Endodermal cell (in vitro differentiated cells): ENCODE results near the gene CACNA2D4. TPM values are rescaled to one million over a fixed set of nuclear protein-coding genes. Genes with fewer than 3 reads are reported as not detected.

Experiments used
- DNase-seq: peaks from one replicate; pipeline ENCODE4 v3.0.0-alpha.2; 2017
- H3K27ac ChIP-seq: 2 replicates; pipeline ENCODE4 v1.5.1; 2013; ENCODE audit warnings: mild to moderate bottlenecking, low read depth, low read length, moderate library complexity
- H3K27me3 ChIP-seq: 2 replicates; pipeline ENCODE4 v1.6.1; 2013; ENCODE audit warnings: mild to moderate bottlenecking, low read length, moderate library complexity; ENCODE audit not compliant: insufficient read depth, control insufficient read depth, poor library complexity, severe bottlenecking
- H3K36me3 ChIP-seq: 2 replicates; pipeline ENCODE4 v1.7.0; 2013; ENCODE audit warnings: mild to moderate bottlenecking, low read length, moderate library complexity; ENCODE audit not compliant: control insufficient read depth, insufficient read depth
- H3K4me1 ChIP-seq: one replicate; pipeline ENCODE4 v1.7.0; 2013; ENCODE audit warnings: low read length; ENCODE audit not compliant: control insufficient read depth, insufficient read depth
- H3K4me3 ChIP-seq: 2 replicates; pipeline ENCODE4 v1.5.1; 2013; ENCODE audit warnings: mild to moderate bottlenecking, low read length, moderate library complexity
- H3K9ac ChIP-seq: 2 replicates; pipeline ENCODE4 v1.6.1; 2013; ENCODE audit warnings: mild to moderate bottlenecking, low read length, moderate library complexity; ENCODE audit not compliant: poor library complexity, severe bottlenecking; ENCODE audit errors: extremely low read depth
- H3K9me3 ChIP-seq: 2 replicates; pipeline ENCODE4 v1.6.1; 2013; ENCODE audit warnings: mild to moderate bottlenecking, low read length, moderate library complexity; ENCODE audit not compliant: control insufficient read depth
- H3K27ac Mint-ChIP-seq: 2 replicates; pipeline ENCODE4 v1.8.0; 2020; ENCODE audit warnings: mixed read lengths
- H3K27me3 Mint-ChIP-seq: 2 replicates; pipeline ENCODE4 v1.8.0; 2021; ENCODE audit warnings: mild to moderate bottlenecking, mixed read lengths; ENCODE audit not compliant: insufficient read depth
- H3K36me3 Mint-ChIP-seq: 2 replicates; pipeline ENCODE4 v1.8.0; 2020; ENCODE audit warnings: low read depth, mixed read lengths
- H3K4me1 Mint-ChIP-seq: 2 replicates; pipeline ENCODE4 v1.8.0; 2020; ENCODE audit warnings: mixed read lengths
- H3K4me3 Mint-ChIP-seq: 2 replicates; pipeline ENCODE4 v1.8.0; 2020; ENCODE audit warnings: mild to moderate bottlenecking, moderate library complexity, mixed read lengths
- H3K9me3 Mint-ChIP-seq: 2 replicates; pipeline ENCODE4 v1.8.0; 2020; ENCODE audit warnings: mild to moderate bottlenecking, mixed read lengths
- CTCF ChIP-seq: fragments of 200-600 bp; sonication (generic); conservative IDR thresholded peaks from 2 replicates; pipeline ENCODE4 v1.5.0; 2021; ENCODE audit warnings: antibody characterized with exemption, mild to moderate bottlenecking
- WGBS, 2 experiments: methylation state at CpG; one replicate each; pipeline versions ENCODE4 v1.1.5 to v1.1.7; 2013; ENCODE audit warnings: missing lambda C conversion rate in 2 of 2, mixed read lengths in 1 of 2; ENCODE audit not compliant: insufficient coverage in 1 of 2, insufficient read length in 1 of 2; 5-methylcytosine and 5-hydroxymethylcytosine counted together
- total RNA-seq, 2 donors: library from RNA; stranded (reverse); fragmentation: NEBNext Ultra II Directional in 1 of 2; extraction: Animal tissue kit (Norgen Biotek cat#: 25700) in 1 of 2; gene quantifications; 2 replicates in 1 of 2; 3 replicates in 1 of 2; pipeline ENCODE4 v1.2.1, GENCODE V29; 2021

CACNA2D4 gene
- total RNA-seq, 2 donors from 2014 or later: 4.3 to 5.7 TPM

GRCh38 chr12:1747609-1748008 lies 170.8 kb downstream of the CACNA2D4 start:
- TF ChIP-seq CTCF: no peak
- Histone ChIP-seq H3K9ac (no peak overlapping the region), H3K4me3 (peak overlapping the region; percentile 57), H3K27me3 (no peaks in the 10 kb centered on the region), H3K9me3 (peaks cover 14% of the 10 kb centered on the region), H3K36me3 (peaks cover 25% of the 10 kb centered on the region), H3K27ac (no peak overlapping the region), H3K4me1 (no peaks in the 10 kb centered on the region)
- no peak for DNase-seq
- 89 to 95% methylated on average over 2 of the region's 2 CpGs for WGBS, 2 experiments
- Mint-ChIP-seq H3K27me3 (no peaks in the 10 kb centered on the region), H3K4me1 (peaks cover 24% of the 10 kb centered on the region), H3K9me3 (peaks cover 35% of the 10 kb centered on the region), H3K4me3 (no peak overlapping the region), H3K36me3 (peaks cover 63% of the 10 kb centered on the region), H3K27ac (peak overlapping the region; percentile 52)

- WGBS, 2 experiments: 84 to 100% methylated on average over 2 of the region's 2 CpGs
- Histone ChIP-seq H3K27ac (no peak overlapping the region), H3K36me3 (peaks cover 15% of the 10 kb centered on the region), H3K27me3 (no peaks in the 10 kb centered on the region), H3K9me3 (peaks cover 14% of the 10 kb centered on the region), H3K9ac (no peak overlapping the region), H3K4me3 (no peak overlapping the region), H3K4me1 (peaks cover 5% of the 10 kb centered on the region)
- Mint-ChIP-seq H3K27ac (peak overlapping the region; percentile 80), H3K27me3 (no peaks in the 10 kb centered on the region), H3K4me1 (peaks cover 49% of the 10 kb centered on the region), H3K36me3 (peaks cover 57% of the 10 kb centered on the region), H3K4me3 (no peak overlapping the region), H3K9me3 (peaks cover 35% of the 10 kb centered on the region)
- TF ChIP-seq CTCF: no peak
- DNase-seq: no peak
Observed at GRCh38 chr12:1744932-1745331, 173.5 kb downstream of the CACNA2D4 start.

Other genes with a start within 250 kb of the CACNA2D4 start
- 100 to 1,000 TPM in 1 of 2 donors, 10 to 100 TPM in 1; 53.7 to 124 TPM for gene ADIPOR2, start 227.6 kb downstream of the CACNA2D4 start, total RNA-seq
- gene LRTM2, start 98.1 kb downstream of the CACNA2D4 start, total RNA-seq: under 1 TPM; 0.40 TPM
- gene DCP1B, start 85.8 kb upstream of the CACNA2D4 start, total RNA-seq: 10 to 100 TPM; 18.3 to 35.4 TPM
- gene CACNA1C, start 134.3 kb upstream of the CACNA2D4 start, total RNA-seq: 1 to 10 TPM in 1 of 2 donors, under 1 TPM in 1; 0.86 to 6.3 TPM